ENCODE data around the gene EXOC6B. TPM values are rescaled to one million over a fixed set of nuclear protein-coding genes. Genes with fewer than 3 reads are reported as not detected.

The EXOC6B gene
- total RNA-seq, 1 donor from 2014 or later: 13.8 TPM

GRCh38 chr2:72719416-72719815 is 106.4 kb downstream of the EXOC6B start:
- no peaks in the 10 kb centered on the region for H3K4me1 Mint-ChIP-seq
- intact Hi-C loops (cut with micrococcal nuclease): no loop called here
- no peaks in the 10 kb centered on the region for H3K27me3 Mint-ChIP-seq
- H3K9me3 Mint-ChIP-seq: no peaks in the 10 kb centered on the region
- ChIA-PET POLR2A (no interaction called here), CTCF (no interaction called here)
- TF ChIP-seq, protein P1, sequence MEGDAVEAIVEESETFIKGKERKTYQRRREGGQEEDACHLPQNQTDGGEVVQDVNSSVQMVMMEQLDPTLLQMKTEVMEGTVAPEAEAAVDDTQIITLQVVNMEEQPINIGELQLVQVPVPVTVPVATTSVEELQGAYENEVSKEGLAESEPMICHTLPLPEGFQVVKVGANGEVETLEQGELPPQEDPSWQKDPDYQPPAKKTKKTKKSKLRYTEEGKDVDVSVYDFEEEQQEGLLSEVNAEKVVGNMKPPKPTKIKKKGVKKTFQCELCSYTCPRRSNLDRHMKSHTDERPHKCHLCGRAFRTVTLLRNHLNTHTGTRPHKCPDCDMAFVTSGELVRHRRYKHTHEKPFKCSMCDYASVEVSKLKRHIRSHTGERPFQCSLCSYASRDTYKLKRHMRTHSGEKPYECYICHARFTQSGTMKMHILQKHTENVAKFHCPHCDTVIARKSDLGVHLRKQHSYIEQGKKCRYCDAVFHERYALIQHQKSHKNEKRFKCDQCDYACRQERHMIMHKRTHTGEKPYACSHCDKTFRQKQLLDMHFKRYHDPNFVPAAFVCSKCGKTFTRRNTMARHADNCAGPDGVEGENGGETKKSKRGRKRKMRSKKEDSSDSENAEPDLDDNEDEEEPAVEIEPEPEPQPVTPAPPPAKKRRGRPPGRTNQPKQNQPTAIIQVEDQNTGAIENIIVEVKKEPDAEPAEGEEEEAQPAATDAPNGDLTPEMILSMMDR (IDR thresholded peaks at IDR 0.05): no peak
- H3K4me3 Mint-ChIP-seq: no peak overlapping the region
- H3K27ac Mint-ChIP-seq: no peak overlapping the region
- ATAC-seq (ENCODE audit: low read depth) (no peak), DNase-seq (no peak)
- peaks cover 13% of the 10 kb centered on the region for H3K36me3 Mint-ChIP-seq (ENCODE audit: low read depth)

DNA sequence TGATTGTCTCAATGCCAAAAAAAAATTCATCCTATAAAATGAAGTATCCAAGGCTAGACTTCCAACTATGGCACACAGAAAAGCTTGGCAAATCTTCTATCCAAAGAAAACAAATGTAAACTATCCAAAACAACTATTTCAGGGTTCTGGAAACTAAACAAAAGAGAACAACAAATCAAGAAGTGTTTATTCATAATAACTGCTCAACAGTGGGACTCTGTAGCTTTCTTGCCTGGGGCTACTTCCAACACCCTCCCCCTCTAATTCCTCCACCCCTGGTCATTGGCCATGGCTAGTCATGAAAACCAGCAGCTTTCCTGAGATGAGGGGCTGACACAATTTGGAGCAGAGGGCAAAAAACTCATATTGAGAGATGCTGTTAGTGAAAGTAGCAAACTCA is 107.0 kb downstream of the EXOC6B start:
- no peak for ATAC-seq (ENCODE audit: low read depth)
- Mint-ChIP-seq H3K9me3 (no peaks in the 10 kb centered on the region), H3K36me3 (ENCODE audit: low read depth) (peaks cover 13% of the 10 kb centered on the region), H3K27me3 (no peaks in the 10 kb centered on the region), H3K4me1 (no peaks in the 10 kb centered on the region), H3K4me3 (no peak overlapping the region), H3K27ac (no peak overlapping the region)
- intact Hi-C loops (cut with micrococcal nuclease): no loop called here
- CTCF ChIA-PET: no interaction called here
- POLR2A ChIA-PET: no interaction called here
- TF ChIP-seq, protein P1 (IDR thresholded peaks at IDR 0.05): no peak
- DNase-seq: no peak

- H3K36me3 Mint-ChIP-seq (ENCODE audit: low read depth): peaks cover 19% of the 10 kb centered on the region
- no peak for DNase-seq
- H3K4me3 Mint-ChIP-seq: no peak overlapping the region
- CTCF ChIA-PET: no interaction called here
- H3K4me1 Mint-ChIP-seq: no peaks in the 10 kb centered on the region
- H3K27ac Mint-ChIP-seq: no peak overlapping the region
- no peaks in the 10 kb centered on the region for H3K27me3 Mint-ChIP-seq
- intact Hi-C loops (cut with micrococcal nuclease): no loop called here
- H3K9me3 Mint-ChIP-seq: no peaks in the 10 kb centered on the region
- TF ChIP-seq, protein P1 (IDR thresholded peaks at IDR 0.05): no peak
- ATAC-seq (ENCODE audit: low read depth): no peak
- POLR2A ChIA-PET: no interaction called here
Measured at GRCh38 chr2:72716601-72717000, 109.2 kb downstream of the EXOC6B start.

DNA sequence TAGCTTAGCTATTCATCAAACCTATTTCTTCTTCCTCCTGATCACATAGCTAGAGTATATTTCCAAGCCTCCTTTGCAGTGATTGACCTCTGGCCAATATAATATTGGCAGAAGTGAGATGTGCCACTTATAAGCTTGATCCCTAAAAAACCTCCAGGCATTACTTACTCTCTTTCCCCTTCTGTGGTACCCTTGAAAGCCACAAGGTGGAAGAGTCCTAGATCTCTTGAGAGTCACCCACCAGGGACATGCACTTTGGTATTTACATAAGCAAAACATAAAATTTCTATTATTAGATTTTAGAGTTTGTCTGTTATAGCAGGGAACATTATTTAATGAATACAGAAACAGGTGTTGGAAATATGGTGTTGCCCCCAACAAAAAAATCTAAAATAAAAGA is 112.0 kb downstream of the EXOC6B start:
- CTCF ChIA-PET: no interaction called here

GRCh38 chr2:72712977-72713376 is 112.9 kb downstream of the EXOC6B start:
- peaks cover 6% of the 10 kb centered on the region for H3K4me1 Mint-ChIP-seq
- no peak for DNase-seq
- no peaks in the 10 kb centered on the region for H3K9me3 Mint-ChIP-seq
- no peaks in the 10 kb centered on the region for H3K27me3 Mint-ChIP-seq
- TF ChIP-seq, protein P1 (IDR thresholded peaks at IDR 0.05): no peak
- no peak overlapping the region for H3K4me3 Mint-ChIP-seq
- POLR2A ChIA-PET: no interaction called here
- peaks cover 22% of the 10 kb centered on the region for H3K36me3 Mint-ChIP-seq (ENCODE audit: low read depth)
- no peak overlapping the region for H3K27ac Mint-ChIP-seq
- intact Hi-C loops (cut with micrococcal nuclease): no loop called here
- CTCF ChIA-PET: no interaction called here
- ATAC-seq (ENCODE audit: low read depth): no peak

More for the DNA sequence above, 112.0 kb downstream of the EXOC6B start:
- TF ChIP-seq, protein P1 (IDR thresholded peaks at IDR 0.05): no peak
- intact Hi-C loops (cut with micrococcal nuclease): no loop called here
- H3K9me3 Mint-ChIP-seq: no peaks in the 10 kb centered on the region
- H3K27ac Mint-ChIP-seq: no peak overlapping the region
- ATAC-seq (ENCODE audit: low read depth) (no peak), DNase-seq (no peak)
- peaks cover 23% of the 10 kb centered on the region for H3K36me3 Mint-ChIP-seq (ENCODE audit: low read depth)
- H3K27me3 Mint-ChIP-seq: no peaks in the 10 kb centered on the region
- POLR2A ChIA-PET: no interaction called here
- H3K4me3 Mint-ChIP-seq: no peak overlapping the region
- H3K4me1 Mint-ChIP-seq: peaks cover 6% of the 10 kb centered on the region

Measured in activated B cell treated with CpG ODN at 0.5 μM for 24 hours (primary cell).